ENCODE results near the gene LRIG1. TPM values are rescaled to one million over a fixed set of nuclear protein-coding genes. Genes with fewer than 3 reads are reported as not detected.

Gene LRIG1
- total RNA-seq, 1 experiment from 2014 or later: 9.3 TPM

DNA sequence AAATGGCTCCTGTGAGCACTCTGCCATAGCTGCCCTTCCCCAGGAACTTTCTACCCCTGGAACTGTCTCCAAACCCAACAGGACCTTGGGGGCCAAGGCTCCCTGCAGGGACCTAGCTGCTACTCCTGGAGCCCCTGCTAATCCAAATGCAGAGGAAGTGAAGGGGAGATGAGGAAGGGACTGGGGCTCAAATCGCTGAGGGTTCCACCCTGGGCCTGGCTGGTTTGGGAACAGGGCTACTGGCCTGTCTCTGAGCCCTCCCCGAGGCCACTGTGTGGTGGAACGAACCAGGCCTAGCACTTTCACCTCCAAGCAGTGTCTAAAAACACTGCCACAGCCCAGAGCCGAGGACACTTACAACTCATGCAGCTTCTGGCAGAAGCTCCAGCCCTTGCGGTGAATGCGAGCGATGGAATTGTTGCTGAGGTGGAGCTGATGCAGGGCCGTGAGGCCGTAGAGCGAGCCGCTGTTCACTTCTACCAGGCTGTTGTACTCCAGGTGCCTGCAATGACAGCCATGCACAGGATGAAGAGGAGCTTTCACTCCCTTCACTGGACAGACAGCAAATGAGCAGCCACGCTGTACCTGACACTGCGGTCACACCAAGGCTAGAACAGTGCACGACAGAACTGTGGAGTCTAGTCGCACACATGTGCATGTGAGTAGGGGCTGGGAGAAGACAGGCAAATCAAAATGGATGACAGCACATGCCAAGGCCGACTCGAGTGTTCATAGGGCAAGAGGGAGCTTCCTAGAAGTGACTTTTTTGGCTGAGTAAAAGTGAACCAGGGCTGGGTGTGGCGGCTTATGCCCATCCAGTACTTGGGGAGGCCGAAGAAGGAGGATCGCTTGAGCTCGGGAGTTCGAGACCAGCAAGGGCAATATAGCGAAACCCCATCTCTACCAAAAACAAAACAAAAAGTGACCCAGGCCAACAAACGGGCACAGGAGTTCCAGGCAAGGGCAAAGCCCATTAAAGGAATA is 90.8 kb downstream of the LRIG1 start:
- Histone ChIP-seq H3K4me3 (no peak overlapping the region), H3K9me3 (no peaks in the 10 kb centered on the region), H3K27me3 (no peaks in the 10 kb centered on the region), H3K36me3 (no peaks in the 10 kb centered on the region)
- DNase-seq: no peak

GRCh38 chr3:66407611-66408218 is 93.1 kb downstream of the LRIG1 start:
- Histone ChIP-seq H3K9me3 (no peaks in the 10 kb centered on the region), H3K27me3 (no peaks in the 10 kb centered on the region), H3K4me3 (no peak overlapping the region), H3K36me3 (no peaks in the 10 kb centered on the region)
- DNase-seq: peak; percentile 31

DNA sequence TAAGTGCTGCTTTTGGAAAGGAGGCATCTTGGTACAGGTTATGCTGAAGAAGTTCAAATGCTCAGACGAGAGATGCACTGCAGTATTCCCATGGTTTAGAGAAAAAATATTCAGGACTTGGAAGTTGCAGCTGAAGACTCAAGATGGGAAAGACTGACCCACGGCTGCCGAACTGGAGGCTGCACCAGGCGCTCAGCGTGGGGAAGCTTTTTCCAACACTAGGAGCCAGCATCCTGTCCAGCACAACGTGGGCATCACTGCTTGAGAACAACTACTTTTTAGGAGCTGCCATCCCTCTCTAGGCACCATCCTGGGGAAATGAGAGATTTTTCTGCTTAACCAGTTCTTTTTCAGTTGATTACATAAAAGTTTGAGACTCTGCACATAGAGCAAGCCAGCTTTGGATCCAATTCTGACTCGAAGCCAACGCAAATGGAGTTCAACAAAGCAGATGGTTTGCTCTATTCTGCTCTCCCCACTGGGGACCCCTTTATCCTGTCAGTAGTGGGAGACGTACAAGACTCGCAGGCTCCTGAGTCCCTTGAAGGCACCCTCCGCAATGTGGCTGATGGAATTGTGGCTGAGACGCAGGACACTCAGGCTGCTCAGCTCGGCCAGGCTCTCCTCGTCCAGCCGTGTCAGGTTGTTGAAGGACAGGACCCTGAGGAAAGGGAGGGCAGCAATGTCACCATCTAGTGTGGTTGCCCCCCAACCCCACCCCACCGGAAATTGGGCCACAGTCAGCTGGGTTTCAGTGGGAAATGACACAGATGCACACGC is 93.8 kb downstream of the LRIG1 start:
- H3K9me3 ChIP-seq: no peaks in the 10 kb centered on the region
- H3K27me3 ChIP-seq: no peaks in the 10 kb centered on the region
- no peak for DNase-seq
- no peak overlapping the region for H3K4me3 ChIP-seq
- H3K36me3 ChIP-seq: no peaks in the 10 kb centered on the region

- Histone ChIP-seq H3K27me3 (no peaks in the 10 kb centered on the region), H3K36me3 (no peaks in the 10 kb centered on the region), H3K9me3 (no peaks in the 10 kb centered on the region), H3K4me3 (no peak overlapping the region)
- DNase-seq: no peak
These were observed 94.7 kb downstream of the LRIG1 start for GRCh38 chr3:66406163-66406562.

GRCh38 chr3:66405701-66406091 is 95.1 kb downstream of the LRIG1 start:
- H3K9me3 ChIP-seq: no peaks in the 10 kb centered on the region
- no peak overlapping the region for H3K4me3 ChIP-seq
- H3K27me3 ChIP-seq: no peaks in the 10 kb centered on the region
- peak; percentile 89 for DNase-seq
- H3K36me3 ChIP-seq: no peaks in the 10 kb centered on the region

DNA sequence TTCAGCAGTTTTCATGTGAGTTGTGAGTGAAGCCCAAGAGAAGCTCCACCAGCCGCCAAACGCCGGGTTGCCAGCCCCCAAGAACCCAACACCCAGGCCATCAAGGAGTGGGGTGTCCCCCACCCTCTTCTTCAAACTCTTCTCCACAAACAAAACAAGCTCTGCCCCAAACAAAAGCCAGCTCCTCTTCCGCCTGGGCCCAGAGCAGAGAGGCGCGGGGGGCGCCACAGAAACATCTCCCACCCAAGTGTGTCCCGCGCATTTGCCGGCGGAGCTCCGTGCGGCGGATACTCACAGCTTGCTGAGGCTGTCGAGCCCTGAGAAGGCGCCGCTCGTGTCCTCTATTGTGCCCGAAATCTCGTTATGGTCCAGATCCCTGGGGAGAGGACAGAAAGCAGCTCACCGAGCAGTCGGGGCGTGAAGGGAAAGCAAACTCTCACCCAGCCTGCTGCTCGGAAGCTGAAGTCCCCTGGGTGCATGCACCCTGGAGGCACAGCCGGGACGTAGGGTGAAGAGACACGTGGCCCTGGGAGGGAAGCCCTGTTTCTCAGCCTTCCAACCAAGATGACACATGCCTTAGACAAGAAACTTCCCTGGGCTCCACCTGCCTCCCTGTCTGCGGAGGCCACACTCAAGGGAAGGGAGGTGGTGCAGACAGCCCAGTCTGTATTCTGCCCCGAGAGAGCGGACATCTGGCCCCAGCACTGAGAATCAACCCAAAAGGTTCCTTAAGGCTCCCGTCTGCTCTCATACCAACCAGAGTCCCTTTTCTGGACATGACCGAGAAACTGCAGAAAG is 95.7 kb downstream of the LRIG1 start:
- Histone ChIP-seq H3K9me3 (no peaks in the 10 kb centered on the region), H3K4me3 (no peak overlapping the region), H3K27me3 (no peaks in the 10 kb centered on the region), H3K36me3 (no peaks in the 10 kb centered on the region)
- no peak for DNase-seq

DNA sequence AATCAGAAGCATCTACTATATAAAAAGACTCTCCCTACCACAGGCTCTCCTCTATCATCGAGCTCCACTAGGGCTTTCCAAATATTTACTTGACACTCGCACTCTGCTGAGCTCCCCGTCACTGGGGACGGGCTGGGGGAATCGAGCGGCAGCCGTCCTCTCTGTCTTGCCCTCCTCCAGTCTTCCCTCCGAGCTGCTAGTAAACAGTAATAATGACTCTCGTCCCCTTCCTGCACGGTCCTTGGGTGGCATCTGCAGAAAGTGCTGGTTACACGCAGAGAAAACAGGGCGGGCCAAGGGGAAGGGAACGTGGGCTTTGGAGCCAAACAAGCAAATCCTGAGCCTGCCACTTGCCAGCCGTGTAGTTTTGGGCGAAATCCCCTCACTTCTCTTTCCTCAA is 96.6 kb downstream of the LRIG1 start:
- DNase-seq: no peak
- no peaks in the 10 kb centered on the region for H3K27me3 ChIP-seq
- H3K9me3 ChIP-seq: no peaks in the 10 kb centered on the region
- no peaks in the 10 kb centered on the region for H3K36me3 ChIP-seq
- H3K4me3 ChIP-seq: no peak overlapping the region

- Histone ChIP-seq H3K4me3 (no peak overlapping the region), H3K36me3 (no peaks in the 10 kb centered on the region), H3K9me3 (no peaks in the 10 kb centered on the region), H3K27me3 (no peaks in the 10 kb centered on the region)
- peak; percentile 76 for DNase-seq
These were observed 97.4 kb downstream of the LRIG1 start for GRCh38 chr3:66403323-66403990.

DNA sequence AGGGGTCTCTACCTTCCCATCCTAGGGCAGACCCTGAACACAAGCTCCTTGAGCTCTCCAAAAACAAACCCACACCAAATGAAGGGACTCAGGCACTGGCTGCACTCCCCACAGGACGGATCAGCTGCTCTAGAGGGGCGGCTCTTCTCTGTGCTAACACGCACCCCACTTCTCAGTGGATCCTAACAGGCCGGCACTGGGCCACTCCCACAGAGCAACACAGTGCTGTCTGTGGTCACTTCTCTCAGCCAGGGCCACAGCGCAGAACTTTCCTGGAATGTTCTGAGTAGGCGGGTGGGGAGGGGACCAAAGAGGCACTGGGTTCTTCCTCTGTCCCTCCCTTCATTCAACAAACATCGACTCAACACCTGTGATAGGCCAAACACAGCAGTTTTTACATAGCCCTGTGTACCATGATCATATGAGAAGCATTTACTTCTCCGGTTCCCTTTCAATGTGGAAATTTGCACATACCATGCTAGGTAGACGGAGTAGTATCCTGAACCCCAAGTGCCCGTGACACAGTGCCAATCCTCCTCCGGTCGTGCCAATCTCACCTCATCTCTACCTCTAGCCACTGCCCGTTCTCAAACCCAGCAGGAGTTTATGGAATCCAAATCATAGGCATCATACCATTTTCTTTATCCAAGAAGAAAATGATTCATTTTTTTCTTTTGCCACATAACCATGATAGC is 98.1 kb downstream of the LRIG1 start:
- no peak overlapping the region for H3K4me3 ChIP-seq
- no peaks in the 10 kb centered on the region for H3K9me3 ChIP-seq
- DNase-seq: no peak
- H3K27me3 ChIP-seq: no peaks in the 10 kb centered on the region
- H3K36me3 ChIP-seq: no peaks in the 10 kb centered on the region

- H3K9me3 ChIP-seq: no peaks in the 10 kb centered on the region
- no peaks in the 10 kb centered on the region for H3K36me3 ChIP-seq
- H3K27me3 ChIP-seq: no peaks in the 10 kb centered on the region
- no peak for DNase-seq
- H3K4me3 ChIP-seq: no peak overlapping the region
These were observed 98.9 kb downstream of the LRIG1 start for GRCh38 chr3:66401675-66402491.

- DNase-seq: no peak
- H3K27me3 ChIP-seq: no peaks in the 10 kb centered on the region
These were observed 99.7 kb downstream of the LRIG1 start for GRCh38 chr3:66401157-66401550.

DNA sequence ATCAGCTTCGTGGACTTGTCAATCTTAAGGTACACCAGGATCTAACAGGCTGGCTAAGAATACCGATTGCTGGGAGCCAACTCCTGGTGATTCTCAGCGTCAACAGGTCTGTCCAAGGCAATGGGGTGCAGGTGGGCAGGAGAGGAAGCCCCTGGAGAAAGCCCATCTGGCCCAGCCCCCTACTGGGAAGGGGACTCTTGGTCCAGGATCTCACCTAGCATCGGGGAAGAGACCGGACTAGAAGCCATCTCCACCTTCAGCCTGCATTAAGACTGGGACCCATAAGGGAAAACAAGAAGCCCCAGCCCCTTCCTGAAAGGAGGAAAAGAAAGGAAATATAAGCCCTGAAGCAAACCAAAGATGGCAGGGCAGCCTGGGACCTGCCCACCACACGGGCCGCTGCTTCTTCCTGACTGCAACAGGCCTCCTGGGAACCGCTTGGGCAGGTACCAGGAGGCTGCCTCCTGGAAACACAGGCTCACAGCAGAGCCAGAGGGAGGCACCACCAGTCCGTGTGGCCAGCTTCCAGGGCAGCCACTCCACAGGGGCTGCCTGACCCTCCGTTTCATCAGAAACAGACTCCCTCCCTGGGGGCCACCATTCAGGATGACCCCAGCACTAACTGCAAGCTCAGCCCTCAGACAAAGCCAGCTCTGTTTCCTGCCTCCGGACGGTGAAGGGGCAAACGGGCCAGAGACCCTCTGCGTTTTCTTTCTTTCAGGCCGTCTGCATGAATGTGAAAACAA is 100.2 kb downstream of the LRIG1 start:
- DNase-seq: no peak
- Histone ChIP-seq H3K36me3 (no peaks in the 10 kb centered on the region), H3K27me3 (no peaks in the 10 kb centered on the region), H3K4me3 (no peak overlapping the region), H3K9me3 (no peaks in the 10 kb centered on the region)

More at GRCh38 chr3:66401157-66401550, 99.7 kb downstream of the LRIG1 start:
- Histone ChIP-seq H3K9me3 (no peaks in the 10 kb centered on the region), H3K36me3 (no peaks in the 10 kb centered on the region), H3K4me3 (no peak overlapping the region)

DNA sequence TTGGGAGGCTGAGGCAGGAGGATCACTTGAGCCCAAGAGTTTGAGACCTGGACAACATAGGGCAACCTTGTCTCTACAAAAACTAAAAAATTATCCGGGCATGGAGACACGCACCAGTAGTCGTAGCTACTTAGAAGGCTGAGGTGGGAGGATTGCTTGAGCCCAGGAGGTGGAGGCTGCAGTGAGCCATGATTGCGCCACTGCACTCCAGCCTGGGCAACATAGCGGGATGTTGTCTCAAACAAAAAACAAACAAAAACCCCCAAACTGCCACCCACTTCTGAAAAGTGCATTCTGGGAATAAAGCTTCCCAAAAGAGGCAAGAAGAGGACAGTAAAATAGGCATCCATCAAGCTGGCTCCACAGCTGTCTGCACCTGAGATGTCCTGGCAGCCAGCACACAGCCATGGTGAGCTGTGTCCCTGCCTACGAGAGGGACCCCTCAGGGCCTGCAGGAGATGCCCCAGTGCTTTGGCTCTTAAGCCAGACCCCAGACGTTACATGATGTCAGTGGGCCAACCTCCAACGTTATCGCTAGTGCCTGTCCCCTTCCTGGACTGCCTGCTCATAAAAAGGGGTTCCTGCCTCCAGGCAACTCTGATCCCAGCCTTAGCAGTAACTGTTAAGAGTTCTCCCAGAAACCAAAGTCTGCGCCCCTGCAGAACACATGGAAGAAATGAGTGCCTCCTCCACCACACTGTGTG is 101.1 kb downstream of the LRIG1 start:
- Histone ChIP-seq H3K9me3 (no peaks in the 10 kb centered on the region), H3K36me3 (no peaks in the 10 kb centered on the region), H3K4me3 (no peak overlapping the region), H3K27me3 (no peaks in the 10 kb centered on the region)
- DNase-seq: no peak
